ENCODE data around the gene CEP72. TPM values are rescaled to one million over a fixed set of nuclear protein-coding genes. Genes with fewer than 3 reads are reported as not detected.
A peak's percentile ranks its signal among the peaks of the same experiment; 100 is the strongest.
"Not testable (repeated sequence)": the region's sequence is repeated elsewhere in the genome, so short reads cannot be mapped to it uniquely, and the experiment has no call there.

CEP72 gene
- total RNA-seq, 1 experiment from 2014 or later = 14.6 TPM

GRCh38 chr5:625516-625915 is 13.4 kb downstream of the CEP72 start:
- H4K20me1 ChIP-seq (ENCODE audit: insufficient read depth, low read depth, low read length) = no peaks in the 10 kb centered on the region
- DNase-seq = no peak
- no peak overlapping the region for H3K9ac ChIP-seq (ENCODE audit: low read length)
- peaks cover 20% of the 10 kb centered on the region for H3K79me2 ChIP-seq (ENCODE audit: low read length)
- no peak overlapping the region for H3K4me2 ChIP-seq (ENCODE audit: low read depth, low read length, poor library complexity, severe bottlenecking)
- no peaks in the 10 kb centered on the region for H3K9me2 ChIP-seq (replicated peaks; ENCODE audit: insufficient read depth, low read length)
- H3K4me3 ChIP-seq (ENCODE audit: low read length) = no peak overlapping the region
- H3K27ac ChIP-seq (ENCODE audit: low read length) = no peak overlapping the region
- H3K36me3 ChIP-seq (ENCODE audit: insufficient read depth, low read length) = peaks cover 26% of the 10 kb centered on the region
- no peaks in the 10 kb centered on the region for H3K9me3 ChIP-seq (ENCODE audit: low read length)
- peaks cover 26% of the 10 kb centered on the region for H3K4me1 ChIP-seq (ENCODE audit: low read length)
- H3K27me3 ChIP-seq (ENCODE audit: low read length) = no peaks in the 10 kb centered on the region
- H2AFZ ChIP-seq (ENCODE audit: low read length) = no peak overlapping the region

- no peak overlapping the region for H3K4me2 ChIP-seq (ENCODE audit: low read depth, low read length, poor library complexity, severe bottlenecking)
- H3K27me3 ChIP-seq (ENCODE audit: low read length) = no peaks in the 10 kb centered on the region
- DNase-seq = no peak
- H3K36me3 ChIP-seq (ENCODE audit: insufficient read depth, low read length) = peaks cover 20% of the 10 kb centered on the region
- H3K9me3 ChIP-seq (ENCODE audit: low read length) = no peaks in the 10 kb centered on the region
- no peaks in the 10 kb centered on the region for H3K9me2 ChIP-seq (replicated peaks; ENCODE audit: insufficient read depth, low read length)
- H3K4me1 ChIP-seq (ENCODE audit: low read length) = peaks cover 26% of the 10 kb centered on the region
- no peak overlapping the region for H3K4me3 ChIP-seq (ENCODE audit: low read length)
- peaks cover 20% of the 10 kb centered on the region for H3K79me2 ChIP-seq (ENCODE audit: low read length)
- H3K27ac ChIP-seq (ENCODE audit: low read length) = peak overlapping the region; percentile 71; the same call in 1 of the 2 replicates
- no peak overlapping the region for H2AFZ ChIP-seq (ENCODE audit: low read length)
- H4K20me1 ChIP-seq (ENCODE audit: insufficient read depth, low read depth, low read length) = no peaks in the 10 kb centered on the region
- no peak overlapping the region for H3K9ac ChIP-seq (ENCODE audit: low read length)
These were observed 14.7 kb downstream of the CEP72 start for GRCh38 chr5:626850-627249.

GRCh38 chr5:627840-628239 is 15.7 kb downstream of the CEP72 start:
- peaks cover 20% of the 10 kb centered on the region for H3K79me2 ChIP-seq (ENCODE audit: low read length)
- no peaks in the 10 kb centered on the region for H3K27me3 ChIP-seq (ENCODE audit: low read length)
- H3K36me3 ChIP-seq (ENCODE audit: insufficient read depth, low read length) = peaks cover 20% of the 10 kb centered on the region
- H3K9me2 ChIP-seq (replicated peaks; ENCODE audit: insufficient read depth, low read length) = no peaks in the 10 kb centered on the region
- H3K4me3 ChIP-seq (ENCODE audit: low read length) = no peak overlapping the region
- DNase-seq = no peak
- H3K4me1 ChIP-seq (ENCODE audit: low read length) = peaks cover 26% of the 10 kb centered on the region
- no peaks in the 10 kb centered on the region for H4K20me1 ChIP-seq (ENCODE audit: insufficient read depth, low read depth, low read length)
- no peaks in the 10 kb centered on the region for H3K9me3 ChIP-seq (ENCODE audit: low read length)
- H2AFZ ChIP-seq (ENCODE audit: low read length) = no peak overlapping the region
- peak overlapping the region; percentile 7 for H3K4me2 ChIP-seq (ENCODE audit: low read depth, low read length, poor library complexity, severe bottlenecking)
- H3K27ac ChIP-seq (ENCODE audit: low read length) = peak overlapping the region; percentile 71
- H3K9ac ChIP-seq (ENCODE audit: low read length) = no peak overlapping the region

GRCh38 chr5:628351-629205 is 16.4 kb downstream of the CEP72 start:
- not testable (repeated sequence) for H3K9me2 ChIP-seq (replicated peaks; ENCODE audit: insufficient read depth, low read length); H3K4me3 ChIP-seq (ENCODE audit: low read length); H4K20me1 ChIP-seq (ENCODE audit: insufficient read depth, low read depth, low read length); H3K9me3 ChIP-seq (ENCODE audit: low read length); H3K27me3 ChIP-seq (ENCODE audit: low read length); H2AFZ ChIP-seq (ENCODE audit: low read length); H3K9ac ChIP-seq (ENCODE audit: low read length)
- H3K4me2 ChIP-seq (ENCODE audit: low read depth, low read length, poor library complexity, severe bottlenecking) = peak overlapping the region; percentile 7
- peak overlapping the region; percentile 71 for H3K27ac ChIP-seq (ENCODE audit: low read length)
- peak; percentile 82 for DNase-seq
- peaks cover 26% of the 10 kb centered on the region for H3K4me1 ChIP-seq (ENCODE audit: low read length)
- peaks cover 20% of the 10 kb centered on the region for H3K36me3 ChIP-seq (ENCODE audit: insufficient read depth, low read length)
- peaks cover 20% of the 10 kb centered on the region for H3K79me2 ChIP-seq (ENCODE audit: low read length)

- Histone ChIP-seq H3K9me2 (replicated peaks; ENCODE audit: insufficient read depth, low read length) (no peaks in the 10 kb centered on the region), H3K27me3 (ENCODE audit: low read length) (no peaks in the 10 kb centered on the region), H3K4me2 (ENCODE audit: low read depth, low read length, poor library complexity, severe bottlenecking) (no peak overlapping the region), H3K4me3 (ENCODE audit: low read length) (no peak overlapping the region), H3K27ac (ENCODE audit: low read length) (no peak overlapping the region), H2AFZ (ENCODE audit: low read length) (no peak overlapping the region), H4K20me1 (ENCODE audit: insufficient read depth, low read depth, low read length) (0 out of 2 replicates have a peak, but pooled peaks cover 3% of the 10 kb centered on the region), H3K4me1 (ENCODE audit: low read length) (peaks cover 7% of the 10 kb centered on the region), H3K79me2 (ENCODE audit: low read length) (peaks cover 5% of the 10 kb centered on the region; the same call in 1 of the 2 replicates), H3K9me3 (ENCODE audit: low read length) (no peaks in the 10 kb centered on the region), H3K36me3 (ENCODE audit: insufficient read depth, low read length) (peaks cover 9% of the 10 kb centered on the region), H3K9ac (ENCODE audit: low read length) (no peak overlapping the region)
- DNase-seq = no peak
These were observed 21.4 kb downstream of the CEP72 start for GRCh38 chr5:633501-633955.

- Histone ChIP-seq H3K4me3 (ENCODE audit: low read length) (no peak overlapping the region), H3K36me3 (ENCODE audit: insufficient read depth, low read length) (peaks cover 9% of the 10 kb centered on the region), H2AFZ (ENCODE audit: low read length) (no peak overlapping the region), H3K79me2 (ENCODE audit: low read length) (peaks cover under 1% of the 10 kb centered on the region; the same call in 1 of the 2 replicates), H3K27me3 (ENCODE audit: low read length) (no peaks in the 10 kb centered on the region), H3K9me2 (replicated peaks; ENCODE audit: insufficient read depth, low read length) (no peaks in the 10 kb centered on the region), H4K20me1 (ENCODE audit: insufficient read depth, low read depth, low read length) (0 out of 2 replicates have a peak, but pooled peaks cover 3% of the 10 kb centered on the region), H3K9me3 (ENCODE audit: low read length) (no peaks in the 10 kb centered on the region), H3K27ac (ENCODE audit: low read length) (no peak overlapping the region), H3K9ac (ENCODE audit: low read length) (no peak overlapping the region), H3K4me2 (ENCODE audit: low read depth, low read length, poor library complexity, severe bottlenecking) (no peak overlapping the region), H3K4me1 (ENCODE audit: low read length) (peaks cover under 1% of the 10 kb centered on the region)
- DNase-seq = no peak
These were observed 22.1 kb downstream of the CEP72 start for GRCh38 chr5:634191-634590.

GRCh38 chr5:635306-636055 is 23.3 kb downstream of the CEP72 start:
- H2AFZ ChIP-seq (ENCODE audit: low read length) = no peak overlapping the region
- no peak overlapping the region for H3K9ac ChIP-seq (ENCODE audit: low read length)
- no peak overlapping the region for H3K4me2 ChIP-seq (ENCODE audit: low read depth, low read length, poor library complexity, severe bottlenecking)
- no peaks in the 10 kb centered on the region for H3K9me2 ChIP-seq (replicated peaks; ENCODE audit: insufficient read depth, low read length)
- no peaks in the 10 kb centered on the region for H3K27me3 ChIP-seq (ENCODE audit: low read length)
- H3K4me1 ChIP-seq (ENCODE audit: low read length) = no peaks in the 10 kb centered on the region
- no peaks in the 10 kb centered on the region for H3K9me3 ChIP-seq (ENCODE audit: low read length)
- no peak overlapping the region for H3K4me3 ChIP-seq (ENCODE audit: low read length)
- no peak for DNase-seq
- H4K20me1 ChIP-seq (ENCODE audit: insufficient read depth, low read depth, low read length) = 0 out of 2 replicates have a peak, but pooled peaks cover 3% of the 10 kb centered on the region
- peaks cover 12% of the 10 kb centered on the region for H3K36me3 ChIP-seq (ENCODE audit: insufficient read depth, low read length)
- H3K27ac ChIP-seq (ENCODE audit: low read length) = no peak overlapping the region
- no peaks in the 10 kb centered on the region for H3K79me2 ChIP-seq (ENCODE audit: low read length)

GRCh38 chr5:636951-637350 is 24.8 kb downstream of the CEP72 start:
- no peak overlapping the region for H3K4me2 ChIP-seq (ENCODE audit: low read depth, low read length, poor library complexity, severe bottlenecking)
- H3K36me3 ChIP-seq (ENCODE audit: insufficient read depth, low read length) = peaks cover 19% of the 10 kb centered on the region
- no peaks in the 10 kb centered on the region for H3K4me1 ChIP-seq (ENCODE audit: low read length)
- no peak overlapping the region for H2AFZ ChIP-seq (ENCODE audit: low read length)
- no peak for DNase-seq
- H3K4me3 ChIP-seq (ENCODE audit: low read length) = no peak overlapping the region
- H3K9me2 ChIP-seq (replicated peaks; ENCODE audit: insufficient read depth, low read length) = no peaks in the 10 kb centered on the region
- H3K27ac ChIP-seq (ENCODE audit: low read length) = no peak overlapping the region
- no peak overlapping the region for H3K9ac ChIP-seq (ENCODE audit: low read length)
- H3K9me3 ChIP-seq (ENCODE audit: low read length) = no peaks in the 10 kb centered on the region
- 0 out of 2 replicates have a peak, but pooled peaks cover 3% of the 10 kb centered on the region for H4K20me1 ChIP-seq (ENCODE audit: insufficient read depth, low read depth, low read length)
- no peaks in the 10 kb centered on the region for H3K79me2 ChIP-seq (ENCODE audit: low read length)
- no peaks in the 10 kb centered on the region for H3K27me3 ChIP-seq (ENCODE audit: low read length)
